Measurements from ENCODE around the gene SPPL2A. TPM values are rescaled to one million over a fixed set of nuclear protein-coding genes. Genes with fewer than 3 reads are reported as not detected.

Gene SPPL2A
- total RNA-seq, 1 experiment from 2014 or later: 38.6 TPM

DNA sequence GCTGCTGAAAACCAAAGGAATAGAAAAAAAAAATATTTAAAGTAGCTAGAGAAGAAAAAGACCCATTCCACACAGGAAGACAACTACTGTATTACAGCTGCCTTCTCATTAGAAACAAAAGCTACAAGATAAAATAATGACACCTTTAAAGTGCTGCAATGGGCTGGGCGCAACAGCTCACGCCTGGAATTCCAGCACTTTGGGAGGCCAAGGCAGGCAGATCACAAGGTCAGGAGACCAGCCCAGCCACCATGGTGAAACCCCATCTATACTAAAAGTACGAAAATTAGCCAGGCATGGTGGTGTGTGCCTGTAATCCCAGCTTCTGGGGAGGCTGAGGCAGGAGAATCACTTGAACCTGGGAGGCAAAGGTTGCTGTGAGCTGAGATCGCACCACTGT is 110.0 kb downstream of the SPPL2A start:
- POLR2A ChIA-PET: no interaction called here
- Mint-ChIP-seq H3K4me1 (peaks cover 7% of the 10 kb centered on the region), H3K4me3 (no peak overlapping the region), H3K36me3 (peaks cover 68% of the 10 kb centered on the region), H3K27me3 (ENCODE audit: low read depth) (no peaks in the 10 kb centered on the region), H3K27ac (no peak overlapping the region), H3K9me3 (no peaks in the 10 kb centered on the region)
- ATAC-seq (no peak), DNase-seq (ENCODE audit: low spot score) (no peak)
- TF ChIP-seq PRRX2 (CRISPR knock-in tag; IDR thresholded peaks at IDR 0.05) (no peak), ZBTB21 (CRISPR knock-in tag; IDR thresholded peaks at IDR 0.05; ENCODE audit: borderline replicate concordance) (no peak), ZNF232 (CRISPR knock-in tag; IDR thresholded peaks at IDR 0.05) (no peak), JAZF1 (CRISPR knock-in tag; IDR thresholded peaks at IDR 0.05) (no peak), ZNF317 (CRISPR knock-in tag; IDR thresholded peaks at IDR 0.05; ENCODE audit: borderline replicate concordance, low read depth) (no peak), IRF2 (CRISPR knock-in tag; IDR thresholded peaks at IDR 0.05; ENCODE audit: borderline replicate concordance, low read depth) (no peak), RELA (CRISPR knock-in tag; IDR thresholded peaks at IDR 0.05; ENCODE audit: borderline replicate concordance) (no peak), ETV6 (CRISPR knock-in tag; IDR thresholded peaks at IDR 0.05) (no peak), ATF1 (CRISPR knock-in tag; IDR thresholded peaks at IDR 0.05) (no peak), TP53 (CRISPR knock-in tag; IDR thresholded peaks at IDR 0.05) (no peak), OVOL2 (CRISPR knock-in tag; IDR thresholded peaks at IDR 0.05; ENCODE audit: borderline replicate concordance) (no peak), SMAD4 (CRISPR knock-in tag; IDR thresholded peaks at IDR 0.05) (no peak)
- TF ChIP-seq, protein P1, sequence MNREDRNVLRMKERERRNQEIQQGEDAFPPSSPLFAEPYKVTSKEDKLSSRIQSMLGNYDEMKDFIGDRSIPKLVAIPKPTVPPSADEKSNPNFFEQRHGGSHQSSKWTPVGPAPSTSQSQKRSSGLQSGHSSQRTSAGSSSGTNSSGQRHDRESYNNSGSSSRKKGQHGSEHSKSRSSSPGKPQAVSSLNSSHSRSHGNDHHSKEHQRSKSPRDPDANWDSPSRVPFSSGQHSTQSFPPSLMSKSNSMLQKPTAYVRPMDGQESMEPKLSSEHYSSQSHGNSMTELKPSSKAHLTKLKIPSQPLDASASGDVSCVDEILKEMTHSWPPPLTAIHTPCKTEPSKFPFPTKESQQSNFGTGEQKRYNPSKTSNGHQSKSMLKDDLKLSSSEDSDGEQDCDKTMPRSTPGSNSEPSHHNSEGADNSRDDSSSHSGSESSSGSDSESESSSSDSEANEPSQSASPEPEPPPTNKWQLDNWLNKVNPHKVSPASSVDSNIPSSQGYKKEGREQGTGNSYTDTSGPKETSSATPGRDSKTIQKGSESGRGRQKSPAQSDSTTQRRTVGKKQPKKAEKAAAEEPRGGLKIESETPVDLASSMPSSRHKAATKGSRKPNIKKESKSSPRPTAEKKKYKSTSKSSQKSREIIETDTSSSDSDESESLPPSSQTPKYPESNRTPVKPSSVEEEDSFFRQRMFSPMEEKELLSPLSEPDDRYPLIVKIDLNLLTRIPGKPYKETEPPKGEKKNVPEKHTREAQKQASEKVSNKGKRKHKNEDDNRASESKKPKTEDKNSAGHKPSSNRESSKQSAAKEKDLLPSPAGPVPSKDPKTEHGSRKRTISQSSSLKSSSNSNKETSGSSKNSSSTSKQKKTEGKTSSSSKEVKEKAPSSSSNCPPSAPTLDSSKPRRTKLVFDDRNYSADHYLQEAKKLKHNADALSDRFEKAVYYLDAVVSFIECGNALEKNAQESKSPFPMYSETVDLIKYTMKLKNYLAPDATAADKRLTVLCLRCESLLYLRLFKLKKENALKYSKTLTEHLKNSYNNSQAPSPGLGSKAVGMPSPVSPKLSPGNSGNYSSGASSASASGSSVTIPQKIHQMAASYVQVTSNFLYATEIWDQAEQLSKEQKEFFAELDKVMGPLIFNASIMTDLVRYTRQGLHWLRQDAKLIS (CRISPR knock-in tag; IDR thresholded peaks at IDR 0.05; ENCODE audit: borderline replicate concordance): no peak
- TF ChIP-seq, protein P2, sequence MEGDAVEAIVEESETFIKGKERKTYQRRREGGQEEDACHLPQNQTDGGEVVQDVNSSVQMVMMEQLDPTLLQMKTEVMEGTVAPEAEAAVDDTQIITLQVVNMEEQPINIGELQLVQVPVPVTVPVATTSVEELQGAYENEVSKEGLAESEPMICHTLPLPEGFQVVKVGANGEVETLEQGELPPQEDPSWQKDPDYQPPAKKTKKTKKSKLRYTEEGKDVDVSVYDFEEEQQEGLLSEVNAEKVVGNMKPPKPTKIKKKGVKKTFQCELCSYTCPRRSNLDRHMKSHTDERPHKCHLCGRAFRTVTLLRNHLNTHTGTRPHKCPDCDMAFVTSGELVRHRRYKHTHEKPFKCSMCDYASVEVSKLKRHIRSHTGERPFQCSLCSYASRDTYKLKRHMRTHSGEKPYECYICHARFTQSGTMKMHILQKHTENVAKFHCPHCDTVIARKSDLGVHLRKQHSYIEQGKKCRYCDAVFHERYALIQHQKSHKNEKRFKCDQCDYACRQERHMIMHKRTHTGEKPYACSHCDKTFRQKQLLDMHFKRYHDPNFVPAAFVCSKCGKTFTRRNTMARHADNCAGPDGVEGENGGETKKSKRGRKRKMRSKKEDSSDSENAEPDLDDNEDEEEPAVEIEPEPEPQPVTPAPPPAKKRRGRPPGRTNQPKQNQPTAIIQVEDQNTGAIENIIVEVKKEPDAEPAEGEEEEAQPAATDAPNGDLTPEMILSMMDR (IDR thresholded peaks at IDR 0.05): no peak
- TF ChIP-seq, protein P3, sequence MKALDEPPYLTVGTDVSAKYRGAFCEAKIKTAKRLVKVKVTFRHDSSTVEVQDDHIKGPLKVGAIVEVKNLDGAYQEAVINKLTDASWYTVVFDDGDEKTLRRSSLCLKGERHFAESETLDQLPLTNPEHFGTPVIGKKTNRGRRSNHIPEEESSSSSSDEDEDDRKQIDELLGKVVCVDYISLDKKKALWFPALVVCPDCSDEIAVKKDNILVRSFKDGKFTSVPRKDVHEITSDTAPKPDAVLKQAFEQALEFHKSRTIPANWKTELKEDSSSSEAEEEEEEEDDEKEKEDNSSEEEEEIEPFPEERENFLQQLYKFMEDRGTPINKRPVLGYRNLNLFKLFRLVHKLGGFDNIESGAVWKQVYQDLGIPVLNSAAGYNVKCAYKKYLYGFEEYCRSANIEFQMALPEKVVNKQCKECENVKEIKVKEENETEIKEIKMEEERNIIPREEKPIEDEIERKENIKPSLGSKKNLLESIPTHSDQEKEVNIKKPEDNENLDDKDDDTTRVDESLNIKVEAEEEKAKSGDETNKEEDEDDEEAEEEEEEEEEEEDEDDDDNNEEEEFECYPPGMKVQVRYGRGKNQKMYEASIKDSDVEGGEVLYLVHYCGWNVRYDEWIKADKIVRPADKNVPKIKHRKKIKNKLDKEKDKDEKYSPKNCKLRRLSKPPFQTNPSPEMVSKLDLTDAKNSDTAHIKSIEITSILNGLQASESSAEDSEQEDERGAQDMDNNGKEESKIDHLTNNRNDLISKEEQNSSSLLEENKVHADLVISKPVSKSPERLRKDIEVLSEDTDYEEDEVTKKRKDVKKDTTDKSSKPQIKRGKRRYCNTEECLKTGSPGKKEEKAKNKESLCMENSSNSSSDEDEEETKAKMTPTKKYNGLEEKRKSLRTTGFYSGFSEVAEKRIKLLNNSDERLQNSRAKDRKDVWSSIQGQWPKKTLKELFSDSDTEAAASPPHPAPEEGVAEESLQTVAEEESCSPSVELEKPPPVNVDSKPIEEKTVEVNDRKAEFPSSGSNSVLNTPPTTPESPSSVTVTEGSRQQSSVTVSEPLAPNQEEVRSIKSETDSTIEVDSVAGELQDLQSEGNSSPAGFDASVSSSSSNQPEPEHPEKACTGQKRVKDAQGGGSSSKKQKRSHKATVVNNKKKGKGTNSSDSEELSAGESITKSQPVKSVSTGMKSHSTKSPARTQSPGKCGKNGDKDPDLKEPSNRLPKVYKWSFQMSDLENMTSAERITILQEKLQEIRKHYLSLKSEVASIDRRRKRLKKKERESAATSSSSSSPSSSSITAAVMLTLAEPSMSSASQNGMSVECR (CRISPR knock-in tag; IDR thresholded peaks at IDR 0.05; ENCODE audit: borderline replicate concordance): no peak
- TF ChIP-seq, protein P4, sequence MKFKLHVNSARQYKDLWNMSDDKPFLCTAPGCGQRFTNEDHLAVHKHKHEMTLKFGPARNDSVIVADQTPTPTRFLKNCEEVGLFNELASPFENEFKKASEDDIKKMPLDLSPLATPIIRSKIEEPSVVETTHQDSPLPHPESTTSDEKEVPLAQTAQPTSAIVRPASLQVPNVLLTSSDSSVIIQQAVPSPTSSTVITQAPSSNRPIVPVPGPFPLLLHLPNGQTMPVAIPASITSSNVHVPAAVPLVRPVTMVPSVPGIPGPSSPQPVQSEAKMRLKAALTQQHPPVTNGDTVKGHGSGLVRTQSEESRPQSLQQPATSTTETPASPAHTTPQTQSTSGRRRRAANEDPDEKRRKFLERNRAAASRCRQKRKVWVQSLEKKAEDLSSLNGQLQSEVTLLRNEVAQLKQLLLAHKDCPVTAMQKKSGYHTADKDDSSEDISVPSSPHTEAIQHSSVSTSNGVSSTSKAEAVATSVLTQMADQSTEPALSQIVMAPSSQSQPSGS (CRISPR knock-in tag; IDR thresholded peaks at IDR 0.05; ENCODE audit: borderline replicate concordance, low read depth): no peak
- TF ChIP-seq, protein P5, sequence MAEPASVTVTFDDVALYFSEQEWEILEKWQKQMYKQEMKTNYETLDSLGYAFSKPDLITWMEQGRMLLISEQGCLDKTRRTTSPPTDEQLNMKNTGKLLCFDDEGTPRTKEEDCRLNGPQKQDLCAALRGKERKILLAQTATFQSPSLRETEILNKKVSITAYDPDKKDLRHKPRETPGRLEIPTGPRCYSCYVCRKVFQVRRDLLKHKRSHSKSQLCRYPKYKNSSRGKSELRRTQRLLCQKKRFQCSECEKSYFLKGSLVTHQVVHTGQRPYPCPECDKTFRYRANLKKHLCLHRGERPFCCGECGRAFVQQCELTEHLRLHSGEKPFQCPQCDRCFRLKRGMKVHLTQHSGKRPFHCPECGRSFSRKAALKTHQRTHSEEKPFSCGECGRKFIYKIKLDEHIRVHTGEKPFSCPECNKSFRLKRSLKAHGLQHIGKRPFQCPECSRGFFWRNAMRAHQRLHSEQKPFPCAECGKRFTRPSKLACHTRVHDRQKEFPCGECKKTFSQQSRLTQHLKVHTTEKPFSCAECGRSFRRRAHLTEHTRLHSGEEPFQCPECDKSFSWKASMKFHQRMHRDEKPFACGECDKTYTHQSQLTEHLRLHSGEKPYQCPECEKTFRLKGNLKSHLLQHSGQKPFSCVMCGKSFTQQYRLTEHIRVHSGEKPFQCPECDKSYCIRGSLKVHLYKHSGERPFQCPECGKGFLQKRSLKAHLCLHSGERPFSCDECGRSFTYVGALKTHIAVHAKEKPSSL (CRISPR knock-in tag; conservative IDR thresholded peaks at IDR 0.05): no peak
- TF ChIP-seq, protein P6, sequence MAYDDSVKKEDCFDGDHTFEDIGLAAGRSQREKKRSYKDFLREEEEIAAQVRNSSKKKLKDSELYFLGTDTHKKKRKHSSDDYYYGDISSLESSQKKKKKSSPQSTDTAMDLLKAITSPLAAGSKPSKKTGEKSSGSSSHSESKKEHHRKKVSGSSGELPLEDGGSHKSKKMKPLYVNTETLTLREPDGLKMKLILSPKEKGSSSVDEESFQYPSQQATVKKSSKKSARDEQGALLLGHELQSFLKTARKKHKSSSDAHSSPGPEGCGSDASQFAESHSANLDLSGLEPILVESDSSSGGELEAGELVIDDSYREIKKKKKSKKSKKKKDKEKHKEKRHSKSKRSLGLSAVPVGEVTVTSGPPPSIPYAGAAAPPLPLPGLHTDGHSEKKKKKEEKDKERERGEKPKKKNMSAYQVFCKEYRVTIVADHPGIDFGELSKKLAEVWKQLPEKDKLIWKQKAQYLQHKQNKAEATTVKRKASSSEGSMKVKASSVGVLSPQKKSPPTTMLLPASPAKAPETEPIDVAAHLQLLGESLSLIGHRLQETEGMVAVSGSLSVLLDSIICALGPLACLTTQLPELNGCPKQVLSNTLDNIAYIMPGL (CRISPR knock-in tag; IDR thresholded peaks at IDR 0.05): no peak
- CTCF ChIA-PET: no interaction called here

Data from WTC11 (cell line).